H9 (cell line): ENCODE results near the gene AKAP7. TPM values are rescaled to one million over a fixed set of nuclear protein-coding genes. Genes with fewer than 3 reads are reported as not detected.

Experiments used
- DNase-seq: peaks from one replicate; pipeline ENCODE4 v3.0.0-alpha.2; 2017
- H2AFZ ChIP-seq: one replicate; pipeline ENCODE4 v1.6.1; 2013; ENCODE audit warnings: mild to moderate bottlenecking, low read length, control low read depth, moderate library complexity
- H2AK5ac ChIP-seq: 2 replicates; pipeline ENCODE4 v1.6.1; 2013; ENCODE audit warnings: low read length, control low read depth, mixed read lengths; ENCODE audit not compliant: insufficient read length
- H2BK120ac ChIP-seq: one replicate; pipeline ENCODE4 v1.6.1; 2013; ENCODE audit warnings: low read depth, mild to moderate bottlenecking, low read length, control low read depth, inconsistent platforms; ENCODE audit not compliant: poor library complexity, severe bottlenecking
- H2BK12ac ChIP-seq: 2 replicates; pipeline ENCODE4 v1.6.1; 2013; ENCODE audit warnings: low read length, control low read depth, mixed read lengths, low read depth; ENCODE audit not compliant: insufficient read length
- H2BK15ac ChIP-seq: 2 replicates; pipeline ENCODE4 v1.6.1; 2013; ENCODE audit warnings: low read depth, low read length, control low read depth
- H2BK20ac ChIP-seq: one replicate; pipeline ENCODE4 v1.6.1; 2013; ENCODE audit warnings: low read depth, mild to moderate bottlenecking, low read length, control low read depth, inconsistent platforms; ENCODE audit not compliant: poor library complexity, severe bottlenecking
- H2BK5ac ChIP-seq: 2 replicates; pipeline ENCODE4 v1.6.1; 2013; ENCODE audit warnings: low read length, control low read depth, mixed read lengths; ENCODE audit not compliant: insufficient read length
- H3K14ac ChIP-seq: 2 replicates; pipeline ENCODE4 v1.6.1; 2013; ENCODE audit warnings: low read length, control low read depth; ENCODE audit not compliant: insufficient read depth
- H3K18ac ChIP-seq: 2 replicates; pipeline ENCODE4 v1.6.1; 2013; ENCODE audit warnings: low read depth, mild to moderate bottlenecking, mixed read lengths, low read length, control low read depth; ENCODE audit not compliant: insufficient read length
- H3K23ac ChIP-seq: 2 replicates; pipeline ENCODE4 v1.6.1; 2013; ENCODE audit warnings: low read length, control low read depth, mixed read lengths, low read depth; ENCODE audit not compliant: insufficient read length
- H3K23me2 ChIP-seq: 2 replicates; pipeline ENCODE4 v1.6.1; 2013; ENCODE audit warnings: low read depth, mild to moderate bottlenecking, mixed read lengths, low read length, control low read depth; ENCODE audit not compliant: insufficient read length, poor library complexity, severe bottlenecking
- H3K27ac ChIP-seq: 2 replicates; pipeline ENCODE4 v1.5.1; 2013; ENCODE audit warnings: low read length, control low read depth, mixed read lengths, low read depth; ENCODE audit not compliant: insufficient read length
- H3K27me3 ChIP-seq: 2 replicates; pipeline ENCODE4 v1.6.1; 2013; ENCODE audit warnings: low read length, control low read depth, inconsistent platforms; ENCODE audit not compliant: insufficient read depth
- H3K4ac ChIP-seq: 2 replicates; pipeline ENCODE4 v1.6.1; 2013; ENCODE audit warnings: low read depth, mild to moderate bottlenecking, control low read depth, inconsistent platforms, low read length, moderate library complexity
- H3K4me1 ChIP-seq: 2 replicates; pipeline ENCODE4 v1.6.1; 2013; ENCODE audit warnings: low read length, control low read depth, inconsistent platforms; ENCODE audit not compliant: insufficient read depth
- H3K4me2 ChIP-seq: 2 replicates; pipeline ENCODE4 v1.6.1; 2013; ENCODE audit warnings: low read length, control low read depth, mixed read lengths; ENCODE audit not compliant: insufficient read length, insufficient read depth
- H3K56ac ChIP-seq: 2 replicates; pipeline ENCODE4 v1.6.1; 2013; ENCODE audit warnings: low read depth, mild to moderate bottlenecking, mixed read lengths, low read length, control low read depth; ENCODE audit not compliant: insufficient read length
- H3K79me1 ChIP-seq: 2 replicates; pipeline ENCODE4 v1.6.1; 2013; ENCODE audit warnings: low read depth, mild to moderate bottlenecking, moderate library complexity, low read length, control low read depth, inconsistent platforms; ENCODE audit not compliant: insufficient read depth, poor library complexity, severe bottlenecking
- H3K79me2 ChIP-seq: 2 replicates; pipeline ENCODE4 v1.6.1; 2013; ENCODE audit warnings: low read length, control low read depth, inconsistent platforms; ENCODE audit not compliant: insufficient read depth
- H3K9ac ChIP-seq: 2 replicates; pipeline ENCODE4 v1.6.1; 2013; ENCODE audit warnings: low read length, control low read depth, mixed read lengths; ENCODE audit not compliant: insufficient read length; ENCODE audit errors: extremely low read depth
- H3K9me3 ChIP-seq: one replicate; pipeline ENCODE4 v1.6.1; 2013; ENCODE audit warnings: low read depth, low read length, inconsistent platforms; ENCODE audit not compliant: control insufficient read depth
- H3T11ph ChIP-seq: one replicate; pipeline ENCODE4 v1.6.1; 2013; ENCODE audit warnings: mild to moderate bottlenecking, low read length, control low read depth, inconsistent platforms
- H4K20me1 ChIP-seq: one replicate; pipeline ENCODE4 v1.6.1; 2013; ENCODE audit not compliant: control insufficient read depth, insufficient read length, insufficient read depth
- H4K5ac ChIP-seq: 2 replicates; pipeline ENCODE4 v1.6.1; 2013; ENCODE audit warnings: low read depth, mild to moderate bottlenecking, mixed read lengths, low read length, control low read depth; ENCODE audit not compliant: insufficient read length
- H4K8ac ChIP-seq: replicated peaks from 2 replicates; pipeline ENCODE4 v1.6.1; 2013; ENCODE audit warnings: low read length, control low read depth, mixed read lengths, low read depth; ENCODE audit not compliant: insufficient read length
- H4K91ac ChIP-seq: 2 replicates; pipeline ENCODE4 v1.6.1; 2013; ENCODE audit warnings: low read depth, mild to moderate bottlenecking, moderate library complexity, mixed read lengths, low read length, control low read depth; ENCODE audit not compliant: insufficient read length
- H3K27ac Mint-ChIP-seq, 3 experiments: 2 replicates in 2 of 3; 3 replicates in 1 of 3; pipeline ENCODE4 v1.8.0; 2020 to 2021; ENCODE audit warnings: mixed read lengths in 3 of 3, mild to moderate bottlenecking in 1 of 3, moderate library complexity in 1 of 3
- H3K27me3 Mint-ChIP-seq: 2 replicates; pipeline ENCODE4 v1.8.0; 2021; ENCODE audit warnings: low read depth, mild to moderate bottlenecking, moderate library complexity, mixed read lengths
- H3K36me3 Mint-ChIP-seq, 3 experiments: 2 replicates in 2 of 3; 3 replicates in 1 of 3; pipeline ENCODE4 v1.8.0; 2020 to 2021; ENCODE audit warnings: low read depth in 3 of 3, mixed read lengths in 3 of 3; ENCODE audit not compliant: insufficient read depth in 1 of 3
- H3K4me1 Mint-ChIP-seq, 2 experiments: 2 replicates each; pipeline ENCODE4 v1.8.0; 2020; ENCODE audit warnings: mixed read lengths in 2 of 2
- H3K4me3 Mint-ChIP-seq, 2 experiments: 2 replicates in 1 of 2; 3 replicates in 1 of 2; pipeline ENCODE4 v1.8.0; 2020 to 2021; ENCODE audit warnings: mild to moderate bottlenecking in 2 of 2, mixed read lengths in 2 of 2, moderate library complexity in 1 of 2
- H3K9me3 Mint-ChIP-seq, 2 experiments: 2 replicates in 1 of 2; 3 replicates in 1 of 2; pipeline ENCODE4 v1.8.0; 2020; ENCODE audit warnings: mild to moderate bottlenecking in 2 of 2, mixed read lengths in 2 of 2, moderate library complexity in 1 of 2
- CTCF ChIP-seq: fragments of 200-600 bp; sonication (generic); conservative IDR thresholded peaks from 3 replicates; pipeline ENCODE4 v1.8.0; 2021; ENCODE audit warnings: antibody characterized with exemption, mild to moderate bottlenecking
- WGBS: extraction: QIAGEN DNeasy Blood & Tissue Kit; methylation state at CpG from one replicate; pipeline ENCODE4 v1.1.7; 2013; ENCODE audit warnings: missing lambda C conversion rate, low lambda C conversion rate, mixed read lengths; ENCODE audit not compliant: insufficient read length; ENCODE audit errors: extremely low coverage; 5-methylcytosine and 5-hydroxymethylcytosine counted together
- total RNA-seq: library from RNA; stranded (reverse); gene quantifications from 2 replicates; pipeline ENCODE4 v1.2.1, GENCODE V29; 2021

Gene AKAP7
- total RNA-seq, 1 experiment from 2014 or later, result 9.8 TPM

- H4K91ac ChIP-seq, result no peak overlapping the region
- H2BK5ac ChIP-seq, result no peak overlapping the region
- no peak for TF ChIP-seq CTCF
- no peak overlapping the region for H3K14ac ChIP-seq
- H3K23ac ChIP-seq, result no peak overlapping the region
- WGBS, result no CpG with 5 or more reads among the region's 2 CpGs
- H3K27me3 ChIP-seq, result no peaks in the 10 kb centered on the region
- H4K5ac ChIP-seq, result no peak overlapping the region
- H3K79me2 ChIP-seq, result no peaks in the 10 kb centered on the region
- H3K27me3 Mint-ChIP-seq, result no peaks in the 10 kb centered on the region
- H3K27ac Mint-ChIP-seq, result no peak overlapping the region
- H3K4me2 ChIP-seq, result no peak overlapping the region
- H3T11ph ChIP-seq, result no peak overlapping the region
- H3K4ac ChIP-seq, result no peak overlapping the region
- no peaks in the 10 kb centered on the region for H3K36me3 Mint-ChIP-seq
- no peak overlapping the region for H2BK12ac ChIP-seq
- peaks cover 7 to 15% of the 10 kb centered on the region in 2 experiments; a peak in 3 of 4 replicates for H3K4me1 Mint-ChIP-seq
- H3K4me3 Mint-ChIP-seq, result no peak overlapping the region
- no peaks in the 10 kb centered on the region for H3K9me3 ChIP-seq
- no peak overlapping the region for H3K27ac ChIP-seq
- H2BK15ac ChIP-seq, result no peak overlapping the region
- H2BK20ac ChIP-seq, result no peak overlapping the region
- H3K9ac ChIP-seq, result no peak overlapping the region
- H3K9me3 Mint-ChIP-seq, result no peaks in the 10 kb centered on the region
- no peak for DNase-seq
- no peaks in the 10 kb centered on the region for H3K23me2 ChIP-seq
- H2AK5ac ChIP-seq, result no peak overlapping the region
- no peak overlapping the region for H4K8ac ChIP-seq
- no peak overlapping the region for H3K18ac ChIP-seq
- H2AFZ ChIP-seq, result no peak overlapping the region
- H3K79me1 ChIP-seq, result no peaks in the 10 kb centered on the region
- no peaks in the 10 kb centered on the region for H4K20me1 ChIP-seq
- no peak overlapping the region for H3K56ac ChIP-seq
- H2BK120ac ChIP-seq, result no peak overlapping the region
- no peaks in the 10 kb centered on the region for H3K4me1 ChIP-seq
Measured at GRCh38 chr6:131156411-131156810, 21.1 kb downstream of the AKAP7 start.
